ENCODE data around the gene POU4F1.

The POU4F1 gene

GRCh38 chr13:78606471-78607408 lies 3.4 kb upstream of the POU4F1 start:
- 1 to 8% methylated on average over 14 to 17 of the region's 30 CpGs for WGBS, 2 experiments (ENCODE audit: insufficient coverage in 2 of 2)
- Histone ChIP-seq H3K4me1 (ENCODE audit: control insufficient read depth, insufficient read depth, low read length, poor library complexity, severe bottlenecking) (peaks cover 4% of the 10 kb centered on the region), H3K9me3 (ENCODE audit: control insufficient read depth, low read length) (no peaks in the 10 kb centered on the region)

GRCh38 chr13:78604782-78605611 lies 1.6 kb upstream of the POU4F1 start:
- Histone ChIP-seq H3K36me3 (ENCODE audit: control insufficient read depth, insufficient read depth, low read length) (no peaks in the 10 kb centered on the region), H3K4me3 (ENCODE audit: extremely low read depth, insufficient read depth, low read length, poor library complexity, severe bottlenecking) (no peak overlapping the region), H3K27ac (ENCODE audit: low read depth, low read length, severe bottlenecking) (no peak overlapping the region), H3K9me3 (ENCODE audit: control insufficient read depth, low read length) (no peaks in the 10 kb centered on the region), H3K4me1 (ENCODE audit: control insufficient read depth, insufficient read depth, low read length, poor library complexity, severe bottlenecking) (peaks cover 4% of the 10 kb centered on the region)
- 1 to 3% methylated on average over 15 to 16 of the region's 20 CpGs for WGBS, 2 experiments (ENCODE audit: insufficient coverage in 2 of 2)

More at GRCh38 chr13:78606471-78607408, 3.4 kb upstream of the POU4F1 start:
- Histone ChIP-seq H3K27ac (ENCODE audit: low read depth, low read length, severe bottlenecking) (no peak overlapping the region), H3K36me3 (ENCODE audit: control insufficient read depth, insufficient read depth, low read length) (no peaks in the 10 kb centered on the region), H3K4me3 (ENCODE audit: extremely low read depth, insufficient read depth, low read length, poor library complexity, severe bottlenecking) (no peak overlapping the region)

- WGBS, 2 experiments (ENCODE audit: insufficient coverage in 2 of 2): 0% methylated on average over 35 of the region's 51 CpGs
- H3K9me3 ChIP-seq (ENCODE audit: control insufficient read depth, low read length): no peaks in the 10 kb centered on the region
- no peaks in the 10 kb centered on the region for H3K4me1 ChIP-seq (ENCODE audit: control insufficient read depth, insufficient read depth, low read length, poor library complexity, severe bottlenecking)
- no peaks in the 10 kb centered on the region for H3K36me3 ChIP-seq (ENCODE audit: control insufficient read depth, insufficient read depth, low read length)
- H3K4me3 ChIP-seq (ENCODE audit: extremely low read depth, insufficient read depth, low read length, poor library complexity, severe bottlenecking): peak overlapping the region; percentile 37
- no peak overlapping the region for H3K27ac ChIP-seq (ENCODE audit: low read depth, low read length, severe bottlenecking)
These were observed 652 bp downstream of the POU4F1 start for GRCh38 chr13:78602561-78603239.

GRCh38 chr13:78601874-78602560 lies 1.3 kb downstream of the POU4F1 start:
- 0 to 1% methylated on average over 36 to 52 of the region's 112 CpGs for WGBS, 2 experiments (ENCODE audit: insufficient coverage in 2 of 2)
- Histone ChIP-seq H3K9me3 (ENCODE audit: control insufficient read depth, low read length) (no peaks in the 10 kb centered on the region), H3K27ac (ENCODE audit: low read depth, low read length, severe bottlenecking) (no peak overlapping the region), H3K36me3 (ENCODE audit: control insufficient read depth, insufficient read depth, low read length) (no peaks in the 10 kb centered on the region), H3K4me1 (ENCODE audit: control insufficient read depth, insufficient read depth, low read length, poor library complexity, severe bottlenecking) (peaks cover 3% of the 10 kb centered on the region), H3K4me3 (ENCODE audit: extremely low read depth, insufficient read depth, low read length, poor library complexity, severe bottlenecking) (no peak overlapping the region)

- Histone ChIP-seq H3K4me3 (ENCODE audit: extremely low read depth, insufficient read depth, low read length, poor library complexity, severe bottlenecking) (no peak overlapping the region), H3K9me3 (ENCODE audit: control insufficient read depth, low read length) (no peaks in the 10 kb centered on the region), H3K36me3 (ENCODE audit: control insufficient read depth, insufficient read depth, low read length) (no peaks in the 10 kb centered on the region), H3K27ac (ENCODE audit: low read depth, low read length, severe bottlenecking) (no peak overlapping the region), H3K4me1 (ENCODE audit: control insufficient read depth, insufficient read depth, low read length, poor library complexity, severe bottlenecking) (peaks cover 7% of the 10 kb centered on the region)
- WGBS, 2 experiments (ENCODE audit: insufficient coverage in 2 of 2): 1% methylated on average over 52 of the region's 58 CpGs
These were observed 2.1 kb downstream of the POU4F1 start for GRCh38 chr13:78601124-78601873.

GRCh38 chr13:78600280-78600883 lies 3.0 kb downstream of the POU4F1 start:
- Histone ChIP-seq H3K9me3 (ENCODE audit: control insufficient read depth, low read length) (no peaks in the 10 kb centered on the region), H3K4me3 (ENCODE audit: extremely low read depth, insufficient read depth, low read length, poor library complexity, severe bottlenecking) (no peak overlapping the region), H3K4me1 (ENCODE audit: control insufficient read depth, insufficient read depth, low read length, poor library complexity, severe bottlenecking) (peaks cover 7% of the 10 kb centered on the region), H3K36me3 (ENCODE audit: control insufficient read depth, insufficient read depth, low read length) (no peaks in the 10 kb centered on the region), H3K27ac (ENCODE audit: low read depth, low read length, severe bottlenecking) (no peak overlapping the region)
- 0 to 5% methylated on average over 4 to 5 of the region's 13 CpGs for WGBS, 2 experiments (ENCODE audit: insufficient coverage in 2 of 2)

- WGBS, 2 experiments (ENCODE audit: insufficient coverage in 2 of 2): 20% methylated on average over 1 of the region's 6 CpGs; no CpG with 5 or more reads in 1 of the 2 experiments
- peaks cover 7% of the 10 kb centered on the region for H3K4me1 ChIP-seq (ENCODE audit: control insufficient read depth, insufficient read depth, low read length, poor library complexity, severe bottlenecking)
- H3K27ac ChIP-seq (ENCODE audit: low read depth, low read length, severe bottlenecking): no peak overlapping the region
- H3K4me3 ChIP-seq (ENCODE audit: extremely low read depth, insufficient read depth, low read length, poor library complexity, severe bottlenecking): no peak overlapping the region
- H3K9me3 ChIP-seq (ENCODE audit: control insufficient read depth, low read length): no peaks in the 10 kb centered on the region
- no peaks in the 10 kb centered on the region for H3K36me3 ChIP-seq (ENCODE audit: control insufficient read depth, insufficient read depth, low read length)
These were observed 3.6 kb downstream of the POU4F1 start for GRCh38 chr13:78599645-78600279.

GRCh38 chr13:78598966-78599644 lies 4.2 kb downstream of the POU4F1 start:
- no peak overlapping the region for H3K4me3 ChIP-seq (ENCODE audit: extremely low read depth, insufficient read depth, low read length, poor library complexity, severe bottlenecking)
- no peaks in the 10 kb centered on the region for H3K36me3 ChIP-seq (ENCODE audit: control insufficient read depth, insufficient read depth, low read length)
- H3K27ac ChIP-seq (ENCODE audit: low read depth, low read length, severe bottlenecking): no peak overlapping the region
- no peaks in the 10 kb centered on the region for H3K9me3 ChIP-seq (ENCODE audit: control insufficient read depth, low read length)
- peaks cover 7% of the 10 kb centered on the region for H3K4me1 ChIP-seq (ENCODE audit: control insufficient read depth, insufficient read depth, low read length, poor library complexity, severe bottlenecking)
- 11% methylated on average over 3 of the region's 5 CpGs; no CpG with 5 or more reads in 1 of the 2 experiments for WGBS, 2 experiments (ENCODE audit: insufficient coverage in 2 of 2)

All from mesodermal cell (in vitro differentiated cells).